ENCODE data around the gene CRYL1.
A peak's percentile ranks its signal among the peaks of the same experiment; 100 is the strongest.

The CRYL1 gene

GRCh38 chr13:20526664-20527063 lies 1.0 kb upstream of the CRYL1 start:
- DNase-seq, result peak; percentile 1

- peak; percentile 10 for DNase-seq
Measured at GRCh38 chr13:20525144-20525600, 485 bp downstream of the CRYL1 start.

DNA sequence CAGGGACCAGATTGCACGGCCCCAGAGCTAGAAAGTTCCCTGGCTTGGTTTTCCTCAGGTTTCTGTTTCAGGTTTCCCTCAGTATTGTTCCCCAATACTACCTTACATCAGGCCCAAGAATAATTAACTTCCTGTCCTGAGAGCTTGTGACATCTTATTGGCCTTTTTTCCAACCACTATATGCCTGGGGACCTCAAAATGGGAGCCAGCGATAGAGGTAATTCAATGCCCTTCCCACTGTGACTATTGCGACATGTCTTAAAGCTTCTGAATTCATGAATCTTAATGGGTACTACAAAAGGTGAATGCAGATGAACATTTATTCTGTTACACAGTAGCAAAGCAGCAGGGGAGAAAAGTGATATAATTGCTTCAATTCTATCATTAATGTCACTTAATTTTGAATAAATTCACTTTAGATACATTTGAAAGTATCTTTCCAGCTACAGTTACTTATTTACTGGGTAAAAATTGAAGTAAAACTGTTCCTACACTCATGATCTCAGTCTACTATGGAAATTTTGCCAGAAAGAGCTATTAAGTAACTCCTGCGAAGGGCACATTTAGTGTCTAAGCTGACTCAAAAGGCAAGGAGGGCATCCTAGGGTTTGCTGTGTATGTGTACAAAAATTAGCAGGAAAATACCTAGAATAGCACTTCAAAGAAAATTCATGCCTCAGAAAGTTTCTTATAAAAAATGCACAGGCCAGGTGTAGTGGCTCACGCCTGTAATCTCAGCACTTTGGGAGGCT lies 4.1 kb downstream of the CRYL1 start:
- no peak for DNase-seq

GRCh38 chr13:20519875-20520274 lies 5.8 kb downstream of the CRYL1 start:
- no peak for DNase-seq

GRCh38 chr13:20518660-20519100 lies 7.0 kb downstream of the CRYL1 start:
- DNase-seq, result no peak

GRCh38 chr13:20514866-20515265 lies 10.8 kb downstream of the CRYL1 start:
- no peak for DNase-seq

GRCh38 chr13:20513466-20513995 lies 12.1 kb downstream of the CRYL1 start:
- no peak for DNase-seq

GRCh38 chr13:20512042-20512683 lies 13.5 kb downstream of the CRYL1 start:
- no peak for DNase-seq

GRCh38 chr13:20506696-20507095 lies 19.0 kb downstream of the CRYL1 start:
- no peak for DNase-seq

DNA sequence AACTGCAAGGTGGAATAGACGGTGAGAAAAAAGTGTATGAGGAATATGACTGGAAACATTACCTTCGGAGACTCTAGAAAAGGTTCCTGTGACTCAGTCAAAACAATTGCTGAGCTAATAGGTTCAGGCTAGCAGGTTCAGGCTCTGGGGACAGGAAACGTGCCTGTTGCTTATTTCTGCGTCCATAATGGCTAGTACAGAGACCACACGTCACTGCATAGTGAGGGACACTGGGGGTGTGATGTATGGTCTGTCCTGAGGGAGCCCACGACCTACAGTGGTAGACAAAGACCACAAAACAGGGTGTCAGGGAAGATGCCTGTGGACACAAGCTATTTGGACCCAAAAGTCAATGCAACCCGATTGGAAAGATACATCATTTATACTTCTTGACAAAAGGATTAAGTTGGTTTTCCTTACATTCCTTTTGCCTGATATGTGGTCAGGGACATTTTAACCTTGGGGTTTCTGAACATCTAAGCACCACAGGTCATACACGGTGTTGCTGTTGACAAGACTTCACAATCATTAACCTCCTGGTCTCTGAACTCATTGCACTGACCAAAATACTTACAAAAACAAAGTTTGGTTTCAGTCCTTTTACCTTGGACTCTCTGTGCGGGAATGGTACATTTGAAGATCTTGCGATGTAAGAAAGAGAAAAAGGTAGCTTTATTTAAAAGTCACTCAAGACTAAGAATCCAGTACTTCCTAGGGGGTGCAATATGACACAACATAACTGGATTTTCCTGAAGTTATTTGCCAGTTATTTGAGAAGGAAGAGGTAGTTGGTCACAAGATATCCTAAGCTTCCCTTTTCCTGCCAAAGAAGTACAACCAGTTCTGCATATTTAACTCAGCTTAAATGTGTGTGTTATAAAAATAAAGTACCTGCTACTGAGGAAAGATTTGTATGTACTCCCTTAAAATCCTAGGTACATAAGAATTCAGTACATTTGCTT lies 20.0 kb downstream of the CRYL1 start:
- DNase-seq, result no peak

GRCh38 chr13:20503088-20504083 lies 22.3 kb downstream of the CRYL1 start:
- DNase-seq, result no peak

- DNase-seq, result no peak
Measured at GRCh38 chr13:20501592-20501991, 24.1 kb downstream of the CRYL1 start.

DNA sequence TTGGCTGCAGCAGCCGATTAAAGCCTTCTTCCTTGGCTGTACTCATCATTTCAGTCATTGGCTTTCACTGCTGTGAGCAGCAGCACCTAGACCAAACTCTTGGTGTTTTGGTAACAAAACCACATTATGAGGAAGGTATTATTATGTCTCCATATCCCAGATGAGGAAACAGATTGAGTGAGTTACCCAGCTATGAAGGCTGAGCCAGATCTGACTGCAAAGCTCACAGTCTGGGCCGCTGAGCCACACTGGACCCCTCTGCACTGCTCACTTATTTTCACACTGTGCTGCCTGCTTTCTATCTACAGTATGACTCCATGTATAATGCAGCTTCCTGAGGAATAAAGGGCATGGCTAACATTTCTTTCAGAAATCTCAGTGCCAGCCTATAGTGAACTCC lies 24.5 kb downstream of the CRYL1 start:
- no peak for DNase-seq

- no peak for DNase-seq
Measured at GRCh38 chr13:20499986-20500385, 25.7 kb downstream of the CRYL1 start.

- DNase-seq, result no peak
Measured at GRCh38 chr13:20498659-20499058, 27.0 kb downstream of the CRYL1 start.

- no peak for DNase-seq
Measured at GRCh38 chr13:20498129-20498528, 27.5 kb downstream of the CRYL1 start.

DNA sequence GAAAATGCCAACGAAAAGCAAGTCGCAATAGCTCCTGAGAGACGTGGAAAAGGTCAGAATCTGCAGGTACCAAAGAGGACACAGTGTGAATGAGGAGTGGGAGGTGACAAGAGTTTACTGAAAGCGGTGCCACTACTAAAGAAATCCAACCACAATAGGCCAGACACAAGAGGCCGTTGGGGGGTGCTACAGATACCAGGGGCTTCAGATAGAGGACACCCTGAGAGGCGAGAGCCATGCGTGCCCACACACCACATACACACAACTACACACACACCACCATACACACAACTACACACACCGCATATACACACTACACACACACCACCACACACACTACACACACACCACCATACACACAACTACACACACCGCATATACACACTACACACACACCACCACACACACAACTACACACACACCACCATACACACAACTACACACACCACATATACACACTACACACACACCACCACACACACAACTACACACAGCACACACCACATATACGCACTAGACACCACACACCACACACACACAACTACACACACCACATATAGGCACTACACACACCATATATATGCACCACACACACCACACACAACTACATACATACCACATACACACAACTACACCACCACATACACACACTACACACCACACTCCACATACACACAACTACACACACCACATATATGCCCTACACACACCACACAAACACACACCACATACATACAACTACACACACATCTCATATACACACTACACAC lies 28.5 kb downstream of the CRYL1 start:
- DNase-seq, result no peak

GRCh38 chr13:20495087-20496023 lies 30.3 kb downstream of the CRYL1 start:
- peak; percentile 6 for DNase-seq

GRCh38 chr13:20494656-20495055 lies 31.0 kb downstream of the CRYL1 start:
- DNase-seq, result no peak

GRCh38 chr13:20492641-20493040 lies 33.0 kb downstream of the CRYL1 start:
- no peak for DNase-seq

All from DMS79 treated with DMSO at 0.1 percent for 48 hours (cell line).